ENCODE data around the gene MMP20.

The MMP20 gene

DNA sequence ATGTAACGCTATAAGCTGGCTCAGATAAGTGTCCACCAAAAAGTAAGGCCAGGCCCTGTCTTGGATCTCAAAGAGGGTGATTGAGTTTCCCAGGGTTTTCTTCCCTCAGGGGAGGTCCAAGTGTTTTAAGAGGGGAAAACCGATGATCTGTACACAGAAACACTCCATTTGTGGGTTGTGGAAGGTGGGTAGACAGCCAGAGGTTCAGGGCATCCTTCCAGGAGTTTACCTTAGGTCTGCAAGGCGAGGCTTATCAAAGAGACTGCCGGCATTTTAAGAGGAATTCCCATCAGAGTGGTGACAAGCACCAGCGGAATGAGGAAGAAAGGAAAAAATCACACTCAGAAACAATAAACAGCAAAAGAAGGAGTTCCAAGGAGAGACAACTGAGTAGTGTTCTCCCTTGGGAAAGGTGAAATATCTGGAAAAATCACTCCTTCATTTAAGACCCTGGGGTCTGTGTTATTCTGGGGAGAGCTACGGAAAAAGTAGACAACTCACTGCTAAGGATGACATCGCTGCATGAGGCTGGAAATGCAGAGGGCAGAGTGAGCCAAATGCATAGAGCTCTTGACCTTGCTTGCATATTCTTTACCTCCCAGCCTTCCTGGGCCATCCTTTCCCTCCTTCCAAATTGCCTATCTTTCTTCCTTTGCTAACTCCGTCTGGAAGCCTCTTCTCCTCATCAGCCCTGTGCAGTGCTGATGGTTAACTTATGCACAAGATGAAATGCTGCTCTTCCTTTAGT is 72.5 kb downstream of the MMP20 start:
- no peak for DNase-seq

DNA sequence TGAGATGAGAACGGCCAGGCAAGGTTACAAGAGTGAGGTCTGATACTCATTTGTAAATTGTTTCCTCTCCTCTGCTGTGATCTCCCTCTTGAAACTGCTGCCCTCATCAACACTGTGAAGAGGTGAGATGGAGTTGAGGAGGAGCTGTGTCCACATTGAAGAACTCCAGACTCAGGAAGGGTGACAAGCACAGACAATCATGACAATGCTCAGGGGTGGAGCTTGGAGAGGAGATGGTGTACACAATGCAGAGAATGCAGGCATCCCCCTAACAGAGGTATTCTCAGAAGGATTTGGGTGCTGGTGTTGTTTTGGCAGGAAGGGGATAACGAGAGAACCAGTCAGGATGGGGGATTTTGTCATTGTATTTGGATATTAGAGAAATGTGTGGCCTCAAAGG is 73.1 kb downstream of the MMP20 start:
- DNase-seq = no peak

DNA sequence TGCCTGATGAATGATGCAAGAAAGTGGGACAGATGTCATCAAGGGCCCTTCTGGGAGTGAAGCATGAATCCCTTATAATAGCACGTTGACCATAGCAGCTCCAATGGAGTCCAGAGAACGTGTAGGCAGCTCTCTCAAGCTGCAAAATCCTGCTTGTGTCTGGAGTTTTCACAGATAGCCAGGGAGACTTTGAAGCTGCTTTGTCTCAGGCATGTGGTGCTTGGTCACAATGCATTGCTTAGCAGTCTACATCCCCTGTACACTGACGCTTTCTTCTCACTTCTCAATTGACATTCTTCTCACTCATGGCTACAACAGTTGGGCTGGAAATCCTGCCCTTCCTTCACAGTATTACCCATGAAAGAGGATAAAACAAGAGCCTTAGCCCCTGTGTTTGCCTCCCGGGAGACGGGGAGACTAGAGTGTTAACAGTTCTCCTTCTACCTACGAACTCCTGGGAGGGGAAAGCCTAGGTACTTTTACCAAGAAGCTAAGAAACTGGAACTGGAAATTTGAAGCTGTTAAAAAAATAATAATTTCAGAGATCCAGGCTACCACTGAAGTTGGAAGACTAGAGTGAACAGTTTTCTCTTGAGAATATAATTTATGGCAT is 73.9 kb downstream of the MMP20 start:
- no peak for DNase-seq

DNA sequence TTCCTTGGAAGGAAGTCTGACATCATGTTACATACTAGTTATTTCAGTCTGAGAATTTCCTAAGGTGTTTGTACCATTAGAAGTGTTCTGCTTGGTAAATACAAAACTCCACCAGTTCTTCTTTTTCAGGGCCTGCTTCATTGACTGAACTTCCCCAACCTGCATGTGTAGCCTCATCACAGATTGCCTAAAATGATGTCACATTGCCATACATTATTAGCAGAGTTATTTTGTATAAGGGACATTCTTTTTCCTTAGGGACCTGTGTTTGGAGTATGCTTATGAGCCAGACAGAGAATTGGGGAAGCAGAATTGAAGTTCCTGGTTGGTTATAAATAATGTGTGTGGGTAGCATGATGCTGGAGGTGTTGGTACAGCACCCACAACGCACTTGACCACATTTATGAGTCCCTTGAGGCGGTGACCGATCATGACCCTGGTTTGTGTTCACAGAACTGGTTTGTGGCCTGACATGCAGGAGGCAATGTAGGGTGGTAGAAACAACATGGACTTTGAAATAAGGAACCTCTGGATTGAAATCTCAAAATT is 78.1 kb downstream of the MMP20 start:
- DNase-seq = no peak

DNA sequence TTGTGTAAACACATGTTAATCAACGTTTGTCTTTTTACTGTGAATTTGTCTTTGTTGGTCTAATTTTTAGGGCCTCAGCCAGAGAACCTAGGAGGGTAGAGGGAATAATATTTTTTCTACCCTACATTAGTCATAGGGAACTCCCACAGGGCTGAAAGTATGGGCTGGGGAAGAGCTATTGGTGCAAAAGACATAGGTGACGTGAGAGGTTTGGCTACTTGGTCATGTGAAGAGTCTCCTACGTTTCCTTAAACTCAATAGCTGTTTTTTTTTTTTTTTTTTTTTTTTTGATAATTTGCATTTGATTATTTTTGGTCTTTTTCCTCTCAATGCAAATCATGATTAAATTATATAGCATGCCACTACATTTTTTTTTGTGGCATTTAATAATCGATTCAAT is 78.7 kb downstream of the MMP20 start:
- DNase-seq = no peak

DNA sequence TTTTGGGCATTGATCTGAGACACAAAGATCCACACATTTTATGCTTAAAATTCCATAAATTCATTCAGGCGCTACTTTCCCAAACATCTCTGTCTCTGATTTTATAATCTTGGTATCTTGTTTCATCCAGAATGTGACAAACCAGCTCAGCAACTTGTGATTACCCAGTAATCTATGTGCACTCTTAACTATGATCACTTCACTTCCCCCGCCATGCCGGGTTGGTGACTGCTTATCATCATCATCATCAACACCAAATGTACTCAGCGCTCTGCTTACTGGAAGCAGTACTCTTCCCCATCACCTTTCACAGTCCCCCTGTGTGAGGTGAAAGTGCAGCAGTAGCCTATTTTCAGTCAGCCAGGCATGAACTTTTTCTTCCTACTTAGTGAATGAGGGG is 79.4 kb downstream of the MMP20 start:
- no peak for DNase-seq

DNA sequence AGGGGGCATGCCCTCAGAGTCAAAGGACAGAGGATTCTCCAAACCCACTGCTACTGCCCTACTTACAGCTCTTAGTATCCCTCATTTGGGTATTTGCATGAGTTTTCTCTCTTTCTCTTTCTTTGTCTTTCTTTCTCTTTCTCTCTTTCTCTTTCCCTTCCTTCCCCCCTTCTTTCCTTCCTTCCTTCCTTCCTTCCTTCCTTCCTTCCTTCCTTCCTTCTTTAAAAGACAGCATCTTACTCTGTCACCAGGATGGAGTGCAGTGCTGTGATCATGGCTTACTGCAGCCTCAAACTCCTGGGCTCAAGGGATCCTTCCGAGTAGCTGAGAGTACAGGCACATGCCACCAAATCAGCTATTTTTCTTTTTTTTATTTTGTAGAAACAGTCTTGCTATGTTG is 80.5 kb downstream of the MMP20 start:
- no peak for DNase-seq

DNA sequence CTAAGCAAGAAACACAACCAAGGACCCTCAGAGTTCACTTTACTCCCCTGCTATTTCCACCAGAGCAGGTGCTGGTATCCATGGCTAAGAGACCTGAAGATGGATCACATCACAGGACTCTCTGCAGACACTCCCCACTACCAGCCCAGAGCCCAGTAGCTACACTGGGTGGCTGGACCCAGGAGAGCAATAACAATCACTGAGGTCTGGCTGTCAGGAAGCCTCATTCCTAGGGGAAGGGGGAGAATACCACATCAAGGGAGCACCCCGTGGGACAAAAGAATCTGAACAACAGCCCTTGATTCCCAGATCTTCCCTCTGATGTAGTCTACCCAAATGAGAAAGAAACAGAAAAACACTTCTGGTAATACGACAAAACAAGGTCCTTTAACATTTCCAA is 85.6 kb downstream of the MMP20 start:
- DNase-seq = no peak

DNA sequence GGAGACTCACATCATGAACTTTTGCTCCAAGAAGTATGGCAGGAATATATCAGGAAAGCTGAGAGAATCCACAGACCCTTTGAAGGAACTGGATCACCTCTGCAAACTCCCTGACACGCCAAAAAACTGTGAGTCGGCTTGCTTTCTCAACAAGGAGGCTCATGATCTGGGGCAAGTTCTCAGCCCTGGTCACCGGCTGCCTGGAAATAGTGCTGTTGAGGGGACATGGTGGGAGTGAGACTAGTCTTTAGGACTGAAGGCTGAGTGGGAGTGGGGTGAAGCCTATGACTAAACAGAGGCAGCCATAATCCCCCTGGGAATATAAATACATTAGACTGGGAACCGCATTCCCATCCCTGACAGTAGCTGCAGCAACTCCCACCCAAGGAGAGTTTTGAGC is 86.2 kb downstream of the MMP20 start:
- no peak for DNase-seq

DNA sequence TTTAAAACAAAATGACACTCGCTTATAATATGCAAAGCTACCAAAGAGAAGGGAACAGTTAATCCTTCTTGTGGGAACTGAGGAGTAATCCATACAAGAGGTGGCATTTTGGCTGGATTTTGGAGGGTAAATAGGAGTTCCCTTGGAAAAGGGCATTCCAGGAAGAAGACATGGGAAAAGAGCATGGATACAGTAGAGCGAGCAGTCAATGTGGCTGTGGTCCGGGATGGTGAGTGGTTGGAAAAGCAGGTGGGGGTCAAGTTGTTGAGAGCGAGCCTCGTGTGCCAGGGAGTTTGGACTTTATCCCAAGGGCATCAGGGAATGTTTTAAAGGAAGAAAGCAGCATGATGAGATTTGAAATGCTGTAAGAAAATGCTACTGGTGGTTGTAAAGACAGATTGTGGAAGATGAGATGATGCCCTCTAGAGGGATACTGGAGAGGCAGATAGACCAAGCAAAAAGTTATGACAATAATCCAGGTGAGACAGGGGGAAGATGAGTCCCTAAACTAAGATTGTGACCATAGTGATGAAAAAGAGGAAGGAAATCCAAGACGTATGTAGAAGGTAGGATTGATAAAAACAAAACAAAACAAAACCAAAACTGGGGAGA is 90.8 kb downstream of the MMP20 start:
- DNase-seq = no peak

DNA sequence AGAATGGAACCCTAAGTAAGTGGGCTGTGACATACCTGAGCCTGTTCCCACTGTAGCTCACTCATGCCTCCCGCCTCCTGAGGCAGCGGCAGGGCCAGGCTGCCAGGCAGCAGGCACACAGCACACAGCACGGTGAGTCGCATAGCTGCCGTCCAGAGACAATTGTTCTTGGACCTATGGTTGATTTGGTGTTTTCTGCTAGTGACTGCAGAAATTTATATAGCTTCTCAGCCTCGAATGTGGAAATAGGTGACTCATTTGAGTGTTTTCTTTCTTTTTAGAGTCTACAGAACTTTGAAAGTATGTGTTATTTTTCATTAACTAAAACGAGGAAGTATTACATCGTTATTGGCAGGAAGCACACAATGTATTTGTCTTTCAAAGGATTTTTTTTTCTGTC is 94.6 kb downstream of the MMP20 start, which contains the start of gene MMP7:
TSS of gene MMP7 (minus strand) at position 190 of the 400 bp plus-strand sequence. CDS start at position 143, 47 bp downstream.
- DNase-seq = no peak

DNA sequence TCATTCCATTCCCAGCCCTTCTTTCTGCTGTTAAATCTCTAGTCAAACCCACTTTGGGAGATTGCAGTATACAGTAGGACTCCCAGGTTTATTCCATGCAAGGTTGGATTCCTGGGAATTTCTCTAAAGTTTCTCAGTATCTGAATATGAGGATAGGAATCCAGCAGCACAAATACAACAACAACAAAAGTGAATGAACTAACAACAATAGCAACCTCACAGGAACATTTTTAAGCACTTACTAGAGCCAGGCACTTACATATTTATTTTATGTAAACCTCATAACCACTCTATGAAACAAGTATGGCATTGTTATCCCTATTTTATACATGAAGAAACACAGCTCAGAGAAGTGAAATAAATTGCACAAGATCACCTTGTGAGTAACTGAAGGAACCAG is 96.5 kb downstream of the MMP20 start:
- DNase-seq = no peak

DNA sequence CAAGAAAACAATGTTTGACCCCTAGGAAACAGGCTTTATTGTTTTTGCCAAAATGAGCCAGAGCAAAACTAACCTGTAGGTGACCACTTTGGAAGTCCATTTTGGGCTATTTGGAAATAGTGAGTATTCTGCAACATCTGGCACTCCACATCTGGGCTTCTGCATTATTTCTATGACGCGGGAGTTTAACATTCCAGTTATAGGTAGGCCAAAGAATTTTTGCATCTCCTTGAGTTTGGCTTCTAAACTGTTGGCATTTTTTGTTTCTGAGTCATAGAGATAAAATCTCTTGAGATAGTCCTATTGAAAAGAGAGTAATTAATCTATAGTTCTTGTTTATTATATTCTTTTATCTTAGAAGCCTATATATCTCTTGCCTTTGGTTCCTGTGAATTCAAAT is 97.4 kb downstream of the MMP20 start:
- no peak for DNase-seq

DNA sequence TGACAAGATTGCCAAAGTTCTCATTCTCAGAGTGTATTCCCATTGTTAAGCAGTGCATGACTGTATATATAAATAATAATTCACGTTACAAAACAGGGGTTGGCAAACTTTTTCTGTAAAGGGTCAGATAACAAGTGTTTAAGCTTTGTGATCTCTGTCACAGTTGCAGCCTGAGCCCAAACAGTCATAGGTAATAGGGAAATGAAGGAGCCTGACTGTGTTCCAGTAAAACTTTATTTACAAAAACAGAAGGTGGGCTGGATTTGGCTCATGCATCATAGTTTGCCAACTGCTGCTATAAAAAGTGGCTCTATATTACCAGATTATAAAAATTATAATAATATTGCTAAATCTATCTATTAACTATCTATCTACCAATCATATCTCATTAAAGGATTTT is 98.1 kb downstream of the MMP20 start:
- DNase-seq = no peak

Data from NCI-H1092 treated with DMSO at 0.1 percent for 48 hours (cell line).